HG03571 (cell line): ENCODE data around the gene RPP25L.

ENCODE experiments used
- ATAC-seq: cut with Tn5 transposase; IDR thresholded peaks from one replicate; pipeline ENCODE4 v1.9.1; 2021; ENCODE audit not compliant: unreplicated experiment

The RPP25L gene

DNA sequence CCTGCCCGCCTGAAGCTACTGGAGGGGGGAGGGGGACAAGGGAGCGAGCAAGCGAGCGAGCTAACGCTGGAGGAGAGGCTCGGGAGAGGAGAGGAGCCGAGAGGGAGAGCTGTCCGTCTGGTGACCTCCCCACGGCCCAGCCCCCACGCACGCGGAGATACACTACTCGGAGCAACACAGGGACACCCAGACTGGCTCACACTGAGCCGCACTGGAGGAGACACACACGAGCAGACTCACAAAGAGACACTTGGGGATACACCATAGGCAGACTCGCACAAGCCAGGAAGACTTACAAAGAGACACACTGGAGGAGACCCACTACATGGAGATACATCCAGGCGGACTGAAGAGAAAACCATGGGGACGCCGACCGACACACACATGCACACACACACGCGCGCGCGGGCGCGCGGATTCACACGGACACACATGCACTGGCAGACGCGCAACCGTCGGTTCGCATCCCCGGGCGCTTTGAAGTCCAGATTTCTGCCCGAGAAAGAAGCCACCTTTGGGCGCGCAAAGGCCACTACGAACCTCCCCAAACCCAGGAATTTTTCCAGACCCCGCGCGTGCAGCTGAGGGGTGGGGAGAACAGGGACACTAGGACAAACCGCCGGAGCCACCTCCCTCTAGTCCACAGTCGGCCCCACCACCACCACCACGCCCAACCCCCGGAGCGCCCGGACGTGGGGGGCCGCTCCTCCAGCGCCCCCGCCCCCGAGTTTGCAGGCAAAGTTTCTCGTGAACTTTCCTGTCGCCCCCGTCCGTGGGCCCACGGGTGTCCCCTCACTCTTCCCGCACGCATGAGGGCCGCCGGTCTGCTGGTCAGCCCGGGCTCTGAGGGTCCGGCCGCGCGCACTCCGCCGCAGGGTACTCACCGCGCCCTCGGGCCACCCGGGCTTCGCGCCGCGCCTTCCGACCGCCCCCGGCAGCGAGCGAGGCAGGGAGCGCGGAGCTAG, 22.9 kb downstream of the RPP25L start:
- no peak for ATAC-seq

DNA sequence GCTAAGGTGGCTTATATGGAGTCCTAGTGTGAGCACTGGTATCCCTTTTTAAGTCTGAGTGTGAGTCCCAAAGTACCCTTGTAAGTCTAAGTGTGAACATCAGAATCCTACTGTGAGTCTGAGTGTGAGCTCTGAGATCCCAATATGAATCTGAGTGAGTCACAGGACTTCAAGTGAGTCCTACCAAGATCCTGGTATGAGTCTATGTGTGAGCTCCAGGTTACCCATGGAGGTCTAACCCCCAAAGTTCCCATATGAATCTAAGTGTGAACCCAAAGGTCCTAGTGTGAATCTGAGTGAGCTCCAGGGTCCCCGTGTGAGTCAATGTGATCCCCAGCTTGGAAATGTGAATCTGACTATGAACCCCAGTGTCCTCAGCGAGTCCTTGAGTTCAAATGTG, 24.6 kb downstream of the RPP25L start:
- no peak for ATAC-seq

- ATAC-seq = no peak
These were observed 25.8 kb downstream of the RPP25L start for GRCh38 chr9:34585946-34586669.

DNA sequence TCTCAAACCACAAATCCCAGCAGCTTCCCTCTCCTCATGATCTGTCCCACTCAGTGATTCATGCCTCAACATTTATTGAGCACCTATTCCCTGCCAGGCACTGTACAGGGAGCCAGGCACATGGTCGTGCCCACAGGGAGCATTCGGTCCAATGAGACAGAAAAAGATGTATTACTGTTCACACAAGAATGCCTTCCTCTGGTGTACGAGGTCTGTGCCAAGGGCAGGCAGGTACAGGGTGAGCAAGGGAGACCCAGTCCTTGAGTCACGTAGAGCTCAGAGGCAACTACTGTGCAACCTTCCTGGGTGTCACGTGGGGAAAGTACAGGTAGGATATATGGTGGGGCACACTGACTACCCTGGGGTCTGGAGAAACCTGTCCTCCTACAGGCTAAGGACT, 26.9 kb downstream of the RPP25L start:
- no peak for ATAC-seq

DNA sequence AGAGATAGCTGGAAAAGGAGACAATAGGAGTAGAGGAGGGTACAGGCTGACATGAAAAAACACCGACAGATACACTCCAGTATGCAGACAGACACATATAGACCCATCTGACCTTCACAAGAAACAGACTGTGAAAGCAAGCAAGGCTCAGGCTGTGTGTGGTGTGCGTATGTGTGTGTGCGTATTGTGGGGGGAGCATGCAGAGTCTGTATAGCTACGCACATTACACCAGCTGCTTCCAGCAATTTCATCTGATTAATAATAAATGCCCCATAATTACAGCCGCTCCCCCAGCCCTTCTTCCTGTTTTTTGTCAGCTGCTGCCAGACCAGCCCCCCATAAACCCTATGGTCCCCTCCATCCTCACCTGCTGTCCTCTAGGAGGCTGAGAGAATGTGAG, 29.1 kb downstream of the RPP25L start:
- ATAC-seq = no peak

GRCh38 chr9:34581318-34581717, 30.6 kb downstream of the RPP25L start:
- no peak for ATAC-seq

DNA sequence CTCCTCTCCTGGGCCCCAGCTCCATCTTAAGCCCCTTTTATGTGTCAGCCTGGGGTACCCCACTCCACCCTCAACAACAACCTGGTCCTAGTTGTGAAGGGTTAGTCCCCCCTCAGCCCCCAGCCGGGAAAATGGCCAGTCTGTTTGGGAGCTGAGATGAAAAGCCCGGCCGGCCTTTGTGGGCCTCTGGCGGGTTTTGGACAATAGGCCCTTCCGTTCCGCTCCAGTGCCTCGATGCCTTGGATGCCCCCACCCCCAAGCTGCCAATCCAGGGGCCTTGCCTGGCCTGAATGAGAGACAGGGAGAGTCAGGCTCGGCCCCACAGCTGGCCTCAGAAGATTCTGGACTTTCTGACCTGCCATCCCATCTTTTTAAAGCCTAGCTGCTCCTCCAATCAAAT, 31.5 kb downstream of the RPP25L start:
- ATAC-seq = no peak

- ATAC-seq = no peak
These were observed 32.1 kb downstream of the RPP25L start for GRCh38 chr9:34579808-34580163.

DNA sequence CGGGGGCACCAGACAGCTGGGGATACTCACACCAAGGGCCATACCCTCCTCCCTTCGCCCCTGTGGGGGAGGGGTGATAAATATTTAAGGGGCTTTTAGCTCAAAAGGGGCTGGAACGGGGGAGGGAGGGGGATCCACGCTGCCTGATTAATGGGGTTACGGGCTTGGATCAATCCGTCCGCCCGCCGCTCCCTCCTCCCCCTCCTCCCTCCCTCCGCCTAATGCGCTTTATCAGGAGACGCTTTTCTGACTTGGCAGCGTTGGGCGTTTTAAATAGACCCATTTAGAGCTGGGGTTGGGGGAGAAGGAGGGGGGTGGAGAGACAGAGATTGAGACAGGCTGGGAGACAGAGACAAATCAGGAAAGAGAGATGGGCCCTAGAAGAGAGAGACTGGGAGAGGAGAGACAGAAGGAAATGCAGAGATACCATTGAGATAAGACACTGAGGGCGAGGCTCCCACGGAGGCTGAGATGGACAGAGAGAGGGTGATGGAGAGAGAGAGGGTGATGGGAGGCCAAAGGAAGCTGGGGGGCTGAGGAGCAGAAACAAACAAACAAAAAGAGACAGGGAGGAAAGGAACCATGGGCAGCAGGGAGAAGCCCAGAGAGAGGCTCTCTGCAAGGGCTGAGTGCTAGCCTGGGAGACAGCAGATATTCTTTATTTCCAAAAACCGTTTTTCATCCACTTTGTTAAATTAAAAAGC, 32.6 kb downstream of the RPP25L start:
- ATAC-seq = no peak

DNA sequence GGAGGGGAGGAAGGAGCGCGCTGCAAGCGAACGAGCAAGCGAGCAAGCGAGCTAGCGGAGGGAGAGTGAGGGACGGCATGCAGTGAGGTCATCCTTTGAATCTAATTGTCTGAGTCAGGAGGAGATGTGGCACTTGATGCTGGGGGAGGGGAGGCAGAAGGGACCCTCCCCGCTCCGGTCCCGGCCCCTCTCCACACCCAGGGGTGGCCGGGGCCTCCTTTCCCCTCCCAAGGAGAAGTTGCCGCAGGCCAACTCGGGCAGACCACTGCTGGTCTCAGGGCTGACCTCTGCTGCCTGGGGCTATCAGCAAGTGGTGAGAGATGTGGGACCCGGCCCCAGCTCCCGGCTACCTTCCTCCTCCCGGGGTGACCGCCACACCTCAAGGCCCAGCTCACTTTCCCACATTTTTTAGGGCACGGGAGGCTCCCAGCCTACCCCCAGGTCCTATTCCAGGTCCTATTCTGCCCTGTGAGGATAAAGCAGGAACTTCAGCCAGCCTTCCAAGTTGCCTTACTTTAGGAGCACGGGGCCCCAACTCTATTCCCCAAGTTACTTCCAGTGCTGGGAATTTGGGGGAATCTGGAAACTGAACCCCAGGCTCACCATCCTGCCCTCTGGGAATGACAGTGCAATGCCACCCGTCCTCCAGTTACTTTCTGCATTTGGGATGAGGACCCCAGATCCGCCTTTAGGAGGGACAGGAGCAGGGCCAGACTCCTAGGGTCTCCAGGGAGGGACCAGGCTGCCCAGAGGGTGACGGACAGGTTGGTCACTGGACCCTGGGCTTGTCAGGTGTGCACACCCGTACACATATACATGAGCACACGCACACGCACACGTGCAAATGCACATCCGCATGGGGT, 33.4 kb downstream of the RPP25L start:
- no peak for ATAC-seq

DNA sequence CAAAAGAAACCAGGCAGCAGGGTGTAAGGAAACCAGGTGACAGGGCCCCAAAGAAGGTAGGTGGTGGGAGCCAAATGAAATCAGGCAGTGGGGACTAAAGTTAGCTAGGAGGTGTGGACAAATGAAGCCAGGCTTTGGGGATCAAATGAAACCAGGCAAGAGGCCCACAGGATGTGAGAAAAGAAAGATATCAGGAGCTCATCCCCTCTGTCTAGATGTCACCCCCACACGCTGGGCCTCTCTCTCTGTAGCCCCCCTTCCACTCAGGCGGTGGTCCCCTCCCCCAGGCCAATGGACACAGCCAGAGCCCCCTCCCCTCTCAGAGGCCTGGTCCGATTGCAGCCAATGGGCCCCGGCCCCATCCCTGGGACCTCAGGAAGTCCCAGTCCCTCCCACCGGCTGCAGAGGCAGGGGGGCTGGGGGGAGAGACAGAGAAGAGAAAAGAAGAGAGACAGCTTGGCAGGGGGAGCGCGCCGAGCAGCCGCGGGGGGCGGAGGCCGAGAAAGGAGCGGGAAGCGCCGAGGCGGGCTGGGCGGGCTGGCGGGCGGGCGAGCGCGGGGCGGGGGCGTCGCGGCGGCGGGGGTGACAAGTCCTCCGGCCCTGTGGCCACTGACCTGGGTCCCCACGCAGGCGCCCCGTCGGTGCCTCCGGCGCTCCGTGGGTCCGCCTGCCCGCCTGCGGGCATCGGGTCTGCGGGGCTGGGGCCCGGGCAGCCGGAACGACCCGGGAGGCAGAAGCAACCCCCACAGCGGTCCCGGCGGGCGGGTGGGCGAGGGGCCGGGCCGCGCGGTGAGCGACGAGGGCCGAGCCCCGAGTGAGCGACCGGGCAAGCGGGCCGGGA, 34.3 kb downstream of the RPP25L start:
- no peak for ATAC-seq

- ATAC-seq = no peak
These were observed 35.1 kb downstream of the RPP25L start for GRCh38 chr9:34576597-34577399.

DNA sequence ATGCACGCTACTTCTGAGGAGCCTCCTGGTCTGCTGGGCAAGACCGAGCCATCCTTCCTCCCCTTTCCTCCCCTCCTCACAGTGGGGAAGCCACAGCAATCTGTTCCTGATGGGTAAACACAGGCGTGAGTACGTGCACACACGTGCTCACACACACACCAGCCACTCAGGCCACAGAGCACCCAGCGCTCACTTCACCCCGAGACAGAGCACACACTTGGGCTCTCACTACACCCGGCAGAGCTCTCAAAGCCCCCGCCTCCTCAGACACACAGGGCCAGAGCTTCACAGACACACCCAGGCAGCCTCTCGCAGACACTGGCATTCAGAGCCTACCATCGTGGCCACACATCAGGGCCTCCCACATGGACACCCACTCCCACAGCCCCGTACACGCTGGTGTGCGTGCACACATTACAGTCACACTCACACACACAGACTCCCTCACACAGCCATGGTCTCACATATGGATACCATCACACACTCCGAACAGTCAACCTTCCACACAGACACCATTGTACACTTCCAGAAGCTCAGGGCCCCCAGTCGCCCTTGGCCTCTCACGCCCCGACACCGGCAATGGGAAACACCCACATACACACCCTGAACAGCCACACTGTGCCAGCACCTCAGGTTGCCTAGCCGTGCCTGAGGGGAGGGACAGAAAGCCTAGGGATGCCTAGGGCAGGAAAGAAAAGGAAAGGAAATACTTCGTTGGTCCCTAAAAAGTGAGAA, 35.9 kb downstream of the RPP25L start:
- no peak for ATAC-seq

GRCh38 chr9:34575241-34575640, 36.7 kb downstream of the RPP25L start:
- no peak for ATAC-seq

- ATAC-seq = no peak
These were observed 37.3 kb downstream of the RPP25L start for GRCh38 chr9:34574571-34574970.

- no peak for ATAC-seq
These were observed 38.1 kb downstream of the RPP25L start for GRCh38 chr9:34573599-34574325.

- ATAC-seq = no peak
These were observed 39.3 kb downstream of the RPP25L start for GRCh38 chr9:34572628-34573027.

- ATAC-seq = no peak
These were observed 39.8 kb downstream of the RPP25L start for GRCh38 chr9:34572092-34572491.
